T-cell (primary cell): ENCODE results near the gene FBF1. TPM values are rescaled to one million over a fixed set of nuclear protein-coding genes. Genes with fewer than 3 reads are reported as not detected.
"Not testable (repeated sequence)": the region's sequence is repeated elsewhere in the genome, so short reads cannot be mapped to it uniquely, and the experiment has no call there.

Experiments used
- ATAC-seq, 4 experiments: fragments of 200-7000 bp in 3 of 4; fragments of 150-1000 bp in 1 of 4; cut with Tn5 transposase; replicated peaks in 1 of 4; 1 replicate in 3 of 4; 2 replicates in 1 of 4; pipeline ENCODE4 v1.10.0; 2021; ENCODE audit warnings: moderate library complexity in 3 of 4, mild to moderate bottlenecking in 2 of 4, moderate number of reproducible peaks in 1 of 4
- CTCF ChIA-PET, 2 donors: fragments of 300-600 bp; sonication (Branson Sonifier 250); formaldehyde crosslinking; loops; one replicate each; lab custom pipeline; 2022; ENCODE audit warnings: antibody characterized with exemption in 2 of 2; lab: Charles Lee
- POLR2A ChIA-PET, 2 donors: fragments of 300-600 bp; sonication (Branson Sonifier 250); formaldehyde crosslinking; loops; one replicate each; lab custom pipeline; 2022; ENCODE audit warnings: antibody characterized with exemption in 2 of 2; lab: Charles Lee
- DNase-seq, 35 experiments: peaks; one replicate each; pipeline versions ENCODE4 v3.0.0 to v3.0.0-alpha.2; 2013 to 2023
- H3K27ac ChIP-seq: one replicate; pipeline ENCODE4 v1.5.1; 2013; ENCODE audit warnings: low read length
- H3K27me3 ChIP-seq, 2 experiments: replicated peaks in 1 of 2; 1 replicate in 1 of 2; 2 replicates in 1 of 2; pipeline versions ENCODE4 v1.6.1 to v1.7.0; 2013; ENCODE audit warnings: low read length in 1 of 2, mixed read lengths in 1 of 2; ENCODE audit not compliant: control insufficient read depth in 2 of 2, insufficient read depth in 2 of 2; ENCODE audit errors: extremely low read depth in 1 of 2
- H3K36me3 ChIP-seq, 2 donors: 1 replicate in 1 of 2; 2 replicates in 1 of 2; pipeline versions ENCODE4 v1.6.1 to v1.7.0; 2013; ENCODE audit warnings: low read length in 1 of 2; ENCODE audit not compliant: control insufficient read depth in 2 of 2, insufficient read depth in 1 of 2; ENCODE audit errors: extremely low read depth in 1 of 2
- H3K4me1 ChIP-seq, 2 experiments: 1 replicate in 1 of 2; 2 replicates in 1 of 2; pipeline versions ENCODE4 v1.6.1 to v1.7.0; 2013; ENCODE audit warnings: low read length in 2 of 2, mixed read lengths in 1 of 2; ENCODE audit not compliant: insufficient read depth in 2 of 2, control insufficient read depth in 1 of 2; ENCODE audit errors: extremely low read depth in 1 of 2
- H3K4me3 ChIP-seq, 2 donors: 1 replicate in 1 of 2; 2 replicates in 1 of 2; pipeline versions ENCODE4 v1.5.1 to v1.7.0; 2013; ENCODE audit warnings: mild to moderate bottlenecking in 2 of 2, low read length in 1 of 2, moderate library complexity in 1 of 2; ENCODE audit not compliant: control insufficient read depth in 1 of 2; ENCODE audit errors: extremely low read depth in 1 of 2
- H3K9me3 ChIP-seq: 2 replicates; pipeline ENCODE4 v1.7.0; 2013
- H3K27ac Mint-ChIP-seq, 2 donors: one replicate each; pipeline ENCODE4 v1.8.0; 2020 to 2021; ENCODE audit warnings: mild to moderate bottlenecking in 2 of 2, mixed read lengths in 2 of 2
- H3K27me3 Mint-ChIP-seq, 2 donors: one replicate each; pipeline ENCODE4 v1.8.0; 2021 to 2022; ENCODE audit warnings: mixed read lengths in 2 of 2
- H3K36me3 Mint-ChIP-seq: one replicate; pipeline ENCODE4 v1.8.0; 2021; ENCODE audit warnings: mixed read lengths
- H3K4me1 Mint-ChIP-seq, 3 donors: one replicate each; pipeline ENCODE4 v1.8.0; 2020 to 2022; ENCODE audit warnings: mixed read lengths in 3 of 3, mild to moderate bottlenecking in 1 of 3
- H3K4me3 Mint-ChIP-seq, 3 donors: one replicate each; pipeline ENCODE4 v1.8.0; 2020 to 2022; ENCODE audit warnings: mild to moderate bottlenecking in 3 of 3, mixed read lengths in 3 of 3, moderate library complexity in 3 of 3
- H3K9me3 Mint-ChIP-seq, 3 donors: one replicate each; pipeline ENCODE4 v1.8.0; 2020 to 2022; ENCODE audit warnings: mixed read lengths in 3 of 3
- WGBS: methylation state at CpG from one replicate; pipeline ENCODE4 v1.1.5; 2013; ENCODE audit warnings: missing lambda C conversion rate; ENCODE audit not compliant: insufficient coverage; 5-methylcytosine and 5-hydroxymethylcytosine counted together
- total RNA-seq, 35 experiments: library from RNA in 6 of 35; stranded (reverse) in 6 of 35; fragments of 120-200 nt in 1 of 35; gene quantifications; one replicate each; pipeline versions ENCODE4 v1.2.1 to v1.2.4 and lab custom pipeline; 2013 to 2026

Gene FBF1
- total RNA-seq, 5 donors from 2014 or later (not counting 1 experiment from before 2014, with no cell fraction given), result 25.7 to 45.3 (median 41.5) TPM

- WGBS, result 100% methylated on average over 1 of the region's 6 CpGs
- CTCF ChIA-PET, result interaction anchor here in 1 of 2 donors (0.7 kb wide), 1 partner anchor 289 kb away, joined by 3 read pairs; no protein-coding TSS in a partner anchor
- peaks cover 0 to 10% of the 10 kb centered on the region in 2 donors for H3K36me3 ChIP-seq
- POLR2A ChIA-PET, H3K27me3 Mint-ChIP-seq, DNase-seq, H3K27me3 ChIP-seq, ATAC-seq, H3K36me3 Mint-ChIP-seq, H3K27ac Mint-ChIP-seq, H3K9me3 ChIP-seq, H3K4me3 Mint-ChIP-seq, H3K27ac ChIP-seq, H3K9me3 Mint-ChIP-seq, H3K4me3 ChIP-seq: not testable (repeated sequence)
- peaks cover 45 to 54% (median 49%) of the 10 kb centered on the region in 3 donors for H3K4me1 Mint-ChIP-seq
- peaks cover 5 to 12% of the 10 kb centered on the region in 2 experiments for H3K4me1 ChIP-seq
Measured at GRCh38 chr17:75975187-75975586, 34.3 kb upstream of the FBF1 start.

DNA sequence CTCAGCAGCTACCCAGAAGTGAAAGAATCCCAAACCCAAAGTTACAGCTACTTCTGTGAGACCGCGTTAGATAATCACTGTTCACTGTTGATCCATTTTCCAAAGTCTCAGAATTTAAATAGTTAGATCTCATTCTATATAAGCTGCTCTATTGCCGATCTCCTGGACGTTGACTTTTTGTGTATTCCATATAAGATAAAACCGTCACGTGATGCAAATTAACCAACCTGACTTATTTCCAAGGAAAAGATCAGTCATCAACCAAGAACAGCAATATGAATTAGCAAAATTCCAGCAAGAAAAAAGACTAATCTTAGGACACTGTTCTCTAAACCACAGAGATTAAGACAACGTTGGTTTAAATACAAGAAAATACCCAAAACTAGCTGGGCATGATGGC is 29.8 kb upstream of the FBF1 start:
- Mint-ChIP-seq H3K27ac (no peak overlapping the region), H3K4me1 (peaks cover 22 to 26% (median 25%) of the 10 kb centered on the region in 3 donors), H3K27me3 (no peaks in the 10 kb centered on the region), H3K36me3 (peaks cover 15% of the 10 kb centered on the region), H3K4me3 (no peak overlapping the region), H3K9me3 (no peaks in the 10 kb centered on the region)
- POLR2A ChIA-PET, result no interaction called here
- no peaks in the 10 kb centered on the region for H3K4me1 ChIP-seq
- CTCF ChIA-PET, result no interaction called here
- 100% methylated on average over 4 of the region's 7 CpGs for WGBS
- no peaks in the 10 kb centered on the region for H3K9me3 ChIP-seq
- H3K27ac ChIP-seq, result no peak overlapping the region
- no peak for ATAC-seq
- H3K4me3 ChIP-seq, result no peak overlapping the region
- no peaks in the 10 kb centered on the region for H3K27me3 ChIP-seq
- H3K36me3 ChIP-seq, result peaks cover 0 to 16% of the 10 kb centered on the region in 2 donors
- no peak for DNase-seq

DNA sequence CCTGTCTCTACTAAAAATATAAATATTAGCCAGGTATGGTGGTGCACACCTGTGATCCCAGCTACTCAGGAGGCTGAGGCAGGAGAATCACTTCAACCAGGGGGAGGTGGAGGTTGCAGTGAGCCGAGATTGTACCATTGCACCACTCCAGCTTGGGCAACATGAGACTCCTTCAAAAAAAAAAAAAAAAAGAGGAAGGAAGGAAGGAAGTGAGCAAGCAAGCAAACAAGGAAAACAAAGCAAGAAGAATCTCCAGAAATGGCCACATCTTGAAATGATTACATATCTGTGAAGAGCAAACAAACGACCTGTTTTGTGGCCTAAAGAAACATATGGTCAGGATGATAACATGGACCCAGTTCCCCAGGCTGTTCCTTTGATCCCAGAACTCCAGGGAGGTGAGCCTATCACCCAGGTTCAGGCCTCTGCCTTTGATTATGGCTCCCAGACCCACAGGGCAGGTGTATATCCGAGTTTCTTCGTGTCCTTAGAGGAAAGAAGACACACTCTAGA is 29.2 kb upstream of the FBF1 start:
- peaks cover 18 to 23% (median 23%) of the 10 kb centered on the region in 3 donors for H3K4me1 Mint-ChIP-seq
- peaks cover 0 to 16% of the 10 kb centered on the region in 2 donors for H3K36me3 ChIP-seq
- DNase-seq (no peak), ATAC-seq (no peak)
- ChIA-PET POLR2A (interaction anchor here in 1 of 2 donors (0.7 kb wide), 1 partner anchor 18 kb away, joined by 5 read pairs; no protein-coding TSS in a partner anchor), CTCF (no interaction called here)
- no peaks in the 10 kb centered on the region for H3K9me3 ChIP-seq
- no peaks in the 10 kb centered on the region for H3K4me1 ChIP-seq
- H3K27ac Mint-ChIP-seq, result no peak overlapping the region
- no peaks in the 10 kb centered on the region for H3K27me3 ChIP-seq
- no peaks in the 10 kb centered on the region for H3K9me3 Mint-ChIP-seq
- H3K27me3 Mint-ChIP-seq, result no peaks in the 10 kb centered on the region
- no peak overlapping the region for H3K4me3 Mint-ChIP-seq
- H3K4me3 ChIP-seq, result no peak overlapping the region
- no peak overlapping the region for H3K27ac ChIP-seq
- peaks cover 15% of the 10 kb centered on the region for H3K36me3 Mint-ChIP-seq
- WGBS, result 83% methylated on average over 3 of the region's 4 CpGs

- DNase-seq, H3K4me1 ChIP-seq, H3K9me3 ChIP-seq, ATAC-seq, H3K27ac ChIP-seq, H3K4me3 Mint-ChIP-seq, H3K9me3 Mint-ChIP-seq, H3K27ac Mint-ChIP-seq, H3K27me3 ChIP-seq, H3K4me3 ChIP-seq, H3K27me3 Mint-ChIP-seq: not testable (repeated sequence)
- POLR2A ChIA-PET, result interaction anchor here in 1 of 2 donors (0.7 kb wide), 1 partner anchor 1258 kb away, joined by 4 read pairs; no protein-coding TSS in a partner anchor
- peaks cover 0 to 16% of the 10 kb centered on the region in 2 donors for H3K36me3 ChIP-seq
- CTCF ChIA-PET, result interaction anchor here in 1 of 2 donors (0.7 kb wide), 1 partner anchor 38 kb away, joined by 3 read pairs; no protein-coding TSS in a partner anchor
- 100% methylated on average over 1 of the region's 10 CpGs for WGBS
- Mint-ChIP-seq H3K36me3 (peaks cover 18% of the 10 kb centered on the region), H3K4me1 (peaks cover 18 to 23% (median 18%) of the 10 kb centered on the region in 3 donors)
Measured at GRCh38 chr17:75969044-75969443, 28.2 kb upstream of the FBF1 start.

DNA sequence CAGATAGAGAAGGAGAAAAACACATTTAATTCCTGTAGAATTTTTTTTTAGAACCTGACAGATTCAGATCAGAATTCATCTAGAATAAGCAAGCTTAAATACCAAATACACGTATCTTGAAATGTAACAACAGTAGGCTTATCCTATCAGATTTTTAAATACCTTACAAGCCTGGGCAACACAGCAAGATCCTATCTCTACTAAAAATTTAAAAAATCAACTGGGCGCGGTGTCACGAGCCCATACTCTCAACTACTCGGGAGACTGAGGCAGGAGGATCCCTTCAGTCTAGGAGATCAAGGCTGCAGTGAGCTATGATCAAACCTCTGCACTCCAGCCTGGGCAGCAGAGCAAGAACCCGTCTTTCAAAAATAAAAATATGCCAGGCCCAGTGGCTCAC is 24.6 kb upstream of the FBF1 start:
- Histone ChIP-seq H3K27me3 (no peaks in the 10 kb centered on the region), H3K36me3 (peaks cover 0 to 9% of the 10 kb centered on the region in 2 donors), H3K4me3 (no peak overlapping the region), H3K27ac (no peak overlapping the region), H3K9me3 (no peaks in the 10 kb centered on the region), H3K4me1 (no peaks in the 10 kb centered on the region)
- DNase-seq, result no peak
- H3K4me3 Mint-ChIP-seq, result no peak overlapping the region
- ChIA-PET POLR2A (interaction anchor here (0.6 kb wide), 2 partner anchors 9 to 162 kb away, joined by 3 to 7 read pairs; no protein-coding TSS in a partner anchor), CTCF (interaction anchor here (0.6 to 0.7 kb wide), 3 partner anchors 25 to 1497 kb away, joined by 3 to 5 read pairs (median 3); no protein-coding TSS in a partner anchor)
- H3K4me1 Mint-ChIP-seq, result peaks cover 13 to 22% (median 18%) of the 10 kb centered on the region in 3 donors
- H3K27me3 Mint-ChIP-seq, result no peaks in the 10 kb centered on the region
- peaks cover 19% of the 10 kb centered on the region for H3K36me3 Mint-ChIP-seq
- WGBS, result 96% methylated on average over 4 of the region's 6 CpGs
- no peak for ATAC-seq
- no peaks in the 10 kb centered on the region for H3K9me3 Mint-ChIP-seq
- no peak overlapping the region for H3K27ac Mint-ChIP-seq

DNA sequence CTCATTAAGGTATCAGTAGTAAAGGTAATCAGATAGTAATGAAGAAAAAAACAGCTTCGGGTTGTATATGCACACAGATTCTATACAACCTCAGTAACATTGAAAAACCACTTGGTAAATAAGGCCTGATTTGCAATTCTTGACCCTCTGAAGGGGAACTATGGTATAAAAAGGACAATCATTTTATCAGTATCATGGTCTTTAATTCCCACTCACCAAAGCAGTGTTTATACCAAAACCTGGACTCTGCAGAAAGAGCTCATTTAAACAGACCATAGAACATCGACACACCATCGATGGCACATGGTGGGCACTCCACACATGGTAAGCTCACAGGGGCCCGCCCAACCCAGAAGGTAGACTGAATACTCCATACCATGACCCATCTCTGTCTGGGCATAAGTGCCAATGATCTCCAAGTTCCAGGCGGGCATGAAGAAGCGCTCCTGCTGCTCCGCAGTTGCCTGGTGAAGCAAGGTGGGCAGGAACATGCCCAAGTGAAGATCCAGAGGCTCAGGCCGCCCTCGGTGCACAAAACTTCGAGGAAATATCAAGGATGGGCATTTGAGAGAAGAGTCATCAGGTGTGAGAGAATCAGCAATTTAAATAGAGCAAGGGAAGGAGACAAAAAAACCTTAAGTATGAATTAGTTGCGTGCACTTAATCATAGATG is 19.1 kb upstream of the FBF1 start:
- CTCF ChIA-PET, result interaction anchor here in 1 of 2 donors (0.6 kb wide), 1 partner anchor 88 kb away, joined by 3 read pairs; no protein-coding TSS in a partner anchor
- Mint-ChIP-seq H3K27ac (no peak overlapping the region), H3K27me3 (no peaks in the 10 kb centered on the region), H3K9me3 (no peaks in the 10 kb centered on the region), H3K4me3 (no peak overlapping the region), H3K4me1 (peaks cover 3 to 16% (median 14%) of the 10 kb centered on the region in 3 donors), H3K36me3 (peaks cover 31% of the 10 kb centered on the region)
- no peak overlapping the region for H3K27ac ChIP-seq
- no peaks in the 10 kb centered on the region for H3K27me3 ChIP-seq
- no peaks in the 10 kb centered on the region for H3K9me3 ChIP-seq
- DNase-seq, result no peak
- 97% methylated on average over 7 of the region's 11 CpGs for WGBS
- H3K4me3 ChIP-seq, result no peak overlapping the region
- POLR2A ChIA-PET, result no interaction called here
- H3K36me3 ChIP-seq, result peaks cover 11 to 24% of the 10 kb centered on the region in 2 donors
- H3K4me1 ChIP-seq, result no peaks in the 10 kb centered on the region
- no peak for ATAC-seq
